Effector memory CD8-positive, alpha-beta T cell (primary cell): ENCODE data around the gene LYZL6.

Experiments
- ATAC-seq: fragments of 150-1000 bp; cut with Tn5 transposase; replicated peaks from 2 replicates; pipeline ENCODE4 v1.10.0; 2021; ENCODE audit warnings: mild to moderate bottlenecking, moderate library complexity
- DNase-seq, 3 experiments: peaks; one replicate each; pipeline ENCODE4 v3.0.0; 2021
- H3K27ac Mint-ChIP-seq, 2 donors: one replicate each; pipeline ENCODE4 v1.8.0; 2022; ENCODE audit warnings: mild to moderate bottlenecking in 2 of 2, mixed read lengths in 2 of 2, moderate library complexity in 2 of 2
- H3K27me3 Mint-ChIP-seq, 2 donors: one replicate each; pipeline ENCODE4 v1.8.0; 2022; ENCODE audit warnings: mixed read lengths in 2 of 2
- H3K36me3 Mint-ChIP-seq: one replicate; pipeline ENCODE4 v1.8.0; 2022; ENCODE audit warnings: mild to moderate bottlenecking, moderate library complexity, mixed read lengths; ENCODE audit not compliant: insufficient read depth
- H3K4me1 Mint-ChIP-seq, 2 donors: one replicate each; pipeline ENCODE4 v1.8.0; 2022; ENCODE audit warnings: low read depth in 2 of 2, mixed read lengths in 2 of 2
- H3K4me3 Mint-ChIP-seq, 2 donors: one replicate each; pipeline ENCODE4 v1.8.0; 2022; ENCODE audit warnings: mild to moderate bottlenecking in 2 of 2, mixed read lengths in 2 of 2, moderate library complexity in 2 of 2
- H3K9me3 Mint-ChIP-seq, 2 donors: one replicate each; pipeline ENCODE4 v1.8.0; 2022; ENCODE audit warnings: mixed read lengths in 2 of 2

LYZL6 gene

GRCh38 chr17:35932586-35932985 lies 10.9 kb downstream of the LYZL6 start:
- DNase-seq = no peak
- ATAC-seq = no peak
- H3K27ac Mint-ChIP-seq = no peak overlapping the region
- H3K9me3 Mint-ChIP-seq = no peaks in the 10 kb centered on the region
- no peak overlapping the region for H3K4me3 Mint-ChIP-seq
- H3K4me1 Mint-ChIP-seq = peaks cover 12 to 18% of the 10 kb centered on the region in 2 donors
- H3K27me3 Mint-ChIP-seq = no peaks in the 10 kb centered on the region
- peaks cover 7% of the 10 kb centered on the region for H3K36me3 Mint-ChIP-seq

DNA sequence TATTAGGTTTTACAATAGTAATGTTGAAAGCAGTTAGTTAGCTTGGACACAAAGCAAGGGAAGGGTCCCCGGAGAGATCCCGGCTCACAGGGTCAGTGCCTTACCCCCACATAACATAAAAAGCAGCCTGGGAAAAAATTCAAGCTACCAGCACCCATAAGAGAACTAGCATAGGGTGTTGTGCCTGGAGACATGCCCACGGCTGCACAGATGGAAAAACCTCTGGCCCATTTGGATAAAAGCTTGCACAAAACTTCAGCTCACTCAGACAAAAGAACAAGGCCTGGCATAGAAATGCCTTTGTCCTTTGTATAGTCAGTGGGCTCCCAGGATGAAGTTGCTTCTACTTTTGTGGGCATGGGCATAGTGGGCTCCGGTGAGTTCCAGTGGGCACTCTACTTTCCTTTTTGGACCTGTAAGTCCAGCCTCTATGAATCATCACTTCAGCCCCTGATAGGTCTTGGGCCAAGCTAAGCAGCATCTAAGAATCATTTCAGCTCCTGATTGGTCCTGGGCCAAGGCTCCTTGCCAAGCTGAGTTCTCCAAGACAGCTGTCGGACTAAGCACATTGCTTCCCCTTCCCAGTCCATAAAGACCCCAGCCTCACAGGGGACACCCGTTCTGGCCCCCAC lies 11.6 kb downstream of the LYZL6 start:
- ATAC-seq = no peak
- H3K27ac Mint-ChIP-seq = no peak overlapping the region
- peaks cover 7% of the 10 kb centered on the region for H3K36me3 Mint-ChIP-seq
- DNase-seq = no peak
- H3K4me3 Mint-ChIP-seq = no peak overlapping the region
- H3K27me3 Mint-ChIP-seq = no peaks in the 10 kb centered on the region
- no peaks in the 10 kb centered on the region for H3K9me3 Mint-ChIP-seq
- peaks cover 12 to 19% of the 10 kb centered on the region in 2 donors for H3K4me1 Mint-ChIP-seq

DNA sequence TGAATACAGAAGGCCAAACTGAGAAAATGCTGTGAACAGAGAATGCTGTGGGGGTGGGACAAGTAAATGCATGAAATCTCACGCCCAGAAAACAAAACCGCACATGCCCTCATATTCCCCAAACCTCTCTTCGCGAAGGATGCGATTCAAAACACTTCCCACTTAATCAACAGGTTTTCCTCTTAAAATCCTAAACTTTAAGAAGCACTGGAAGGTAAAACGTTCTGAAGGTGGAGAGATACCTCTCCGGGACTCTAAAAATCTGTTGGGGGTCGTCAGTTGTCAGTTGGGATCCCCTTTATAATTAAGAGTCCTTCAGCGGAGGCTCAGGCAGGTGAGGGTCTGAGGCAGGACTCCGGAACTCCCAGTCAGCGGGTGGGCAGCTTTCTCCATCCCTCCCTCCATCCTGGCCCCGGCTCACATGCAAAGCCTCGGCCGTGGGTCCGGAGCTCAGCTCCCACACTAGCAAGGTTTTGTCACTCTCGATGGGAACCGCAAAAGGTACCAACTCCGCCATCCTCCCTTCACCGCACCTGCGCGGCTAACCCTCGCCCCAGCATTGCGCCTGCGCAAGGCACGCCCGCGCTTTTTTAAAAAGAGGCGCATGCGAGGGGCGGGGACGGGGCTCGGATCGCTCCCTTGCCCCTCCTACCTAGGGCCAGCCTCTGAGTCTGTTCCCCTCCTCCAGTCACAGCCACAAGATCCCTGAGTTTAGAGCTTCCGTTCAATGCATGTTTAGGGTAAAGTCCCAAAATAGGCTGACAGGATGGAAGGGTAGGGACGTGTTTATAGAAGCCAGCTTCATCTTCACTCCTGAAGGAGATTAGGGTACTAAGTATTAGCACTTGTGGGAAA lies 13.1 kb downstream of the LYZL6 start, which contains the start of gene RDM1:
TSS of gene RDM1 (minus strand) at position 563 of the 855 bp plus-strand sequence. CDS start at position 517, 46 bp downstream.
- Mint-ChIP-seq H3K4me1 (peaks cover 12 to 19% of the 10 kb centered on the region in 2 donors), H3K4me3 (peak within 1 kb of the TSS; percentile 90 to 92), H3K9me3 (no peaks in the 10 kb centered on the region), H3K27me3 (no peaks in the 10 kb centered on the region), H3K36me3 (peaks cover 7% of the 10 kb centered on the region), H3K27ac (peak within 1 kb of the TSS; percentile 81 to 95)
- ATAC-seq (peak; percentile 95), DNase-seq (peak; percentile 77 to 81 (median 81))

GRCh38 chr17:35927714-35928113 lies 15.8 kb downstream of the LYZL6 start:
- Mint-ChIP-seq H3K9me3 (no peaks in the 10 kb centered on the region), H3K4me1 (peaks cover 12 to 25% of the 10 kb centered on the region in 2 donors), H3K27me3 (no peaks in the 10 kb centered on the region), H3K4me3 (no peak overlapping the region), H3K36me3 (peaks cover 10% of the 10 kb centered on the region), H3K27ac (no peak overlapping the region)
- DNase-seq (no peak), ATAC-seq (no peak)

GRCh38 chr17:35923609-35924114 lies 19.9 kb downstream of the LYZL6 start:
- Mint-ChIP-seq H3K27ac (no peak overlapping the region), H3K4me1 (peaks cover 9 to 17% of the 10 kb centered on the region in 2 donors)

GRCh38 chr17:35920229-35920628 lies 23.3 kb downstream of the LYZL6 start:
- DNase-seq = no peak

More at GRCh38 chr17:35923609-35924114, 19.9 kb downstream of the LYZL6 start:
- H3K36me3 Mint-ChIP-seq = peaks cover 3% of the 10 kb centered on the region
- H3K4me3 Mint-ChIP-seq = no peak overlapping the region
- H3K9me3 Mint-ChIP-seq = no peaks in the 10 kb centered on the region
- ATAC-seq (no peak), DNase-seq (no peak)
- no peaks in the 10 kb centered on the region for H3K27me3 Mint-ChIP-seq

DNA sequence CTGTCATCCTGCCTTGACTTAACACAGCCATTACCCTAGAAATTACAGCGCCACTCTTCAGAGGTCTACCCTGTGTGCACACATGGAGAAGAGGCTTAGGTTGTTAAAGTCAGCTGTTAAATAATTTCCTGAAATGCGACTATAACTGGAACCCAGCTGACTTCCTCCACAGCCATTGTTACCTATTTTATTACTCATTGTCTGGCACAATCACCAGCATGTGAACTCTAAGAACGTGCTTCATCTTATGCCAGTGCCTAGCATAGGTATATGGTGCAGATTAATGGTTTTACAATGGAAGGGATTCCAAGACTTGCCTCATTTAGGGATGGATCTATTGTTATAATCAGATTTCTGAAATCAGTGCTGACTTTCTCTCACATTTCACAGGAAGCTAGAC lies 24.8 kb downstream of the LYZL6 start:
- H3K4me1 Mint-ChIP-seq = peaks cover 30 to 42% of the 10 kb centered on the region in 2 donors
- no peak overlapping the region for H3K27ac Mint-ChIP-seq
- H3K36me3 Mint-ChIP-seq = peaks cover 3% of the 10 kb centered on the region
- no peaks in the 10 kb centered on the region for H3K27me3 Mint-ChIP-seq
- H3K4me3 Mint-ChIP-seq = no peak overlapping the region
- DNase-seq (no peak), ATAC-seq (no peak)
- no peaks in the 10 kb centered on the region for H3K9me3 Mint-ChIP-seq

More at GRCh38 chr17:35920229-35920628, 23.3 kb downstream of the LYZL6 start:
- ATAC-seq = no peak
- H3K27me3 Mint-ChIP-seq = no peaks in the 10 kb centered on the region
- peaks cover 15 to 33% of the 10 kb centered on the region in 2 donors for H3K4me1 Mint-ChIP-seq
- H3K4me3 Mint-ChIP-seq = no peak overlapping the region
- no peaks in the 10 kb centered on the region for H3K9me3 Mint-ChIP-seq
- peaks cover 3% of the 10 kb centered on the region for H3K36me3 Mint-ChIP-seq
- H3K27ac Mint-ChIP-seq = peak overlapping the region in 1 of 2 donors; percentile 82

DNA sequence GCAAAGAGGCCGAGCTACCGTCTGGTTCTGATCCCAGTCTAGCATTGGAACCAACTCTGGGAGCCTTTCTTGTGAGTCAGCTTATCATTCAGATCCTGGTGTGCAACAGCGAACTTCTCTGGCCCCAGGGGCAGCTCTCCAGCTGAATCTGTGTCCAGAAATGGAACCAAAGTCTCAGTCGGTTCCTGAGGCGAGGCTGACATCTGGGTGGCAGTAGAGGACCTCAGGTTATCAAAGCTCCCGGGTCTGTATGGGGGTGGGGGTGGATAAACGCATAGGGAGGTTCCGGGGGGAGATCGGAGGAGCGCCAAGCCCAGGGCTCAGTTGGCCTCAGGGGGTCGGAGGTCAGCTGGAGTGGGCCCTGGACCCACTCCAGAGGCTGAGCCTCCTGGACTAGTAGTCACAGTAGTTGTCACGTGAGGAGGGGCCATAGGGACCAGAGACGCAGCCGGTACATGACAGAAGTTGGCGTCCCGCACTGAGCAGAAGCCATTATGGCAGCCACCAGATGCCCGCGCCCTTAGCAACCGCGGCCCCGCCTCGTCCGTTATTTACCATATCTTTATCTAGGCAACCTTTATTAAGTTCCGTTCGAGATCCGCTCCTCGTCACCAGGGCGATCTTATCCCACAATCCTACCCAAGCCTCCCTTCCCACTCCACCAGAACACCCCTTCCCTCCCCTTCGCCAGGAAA lies 25.8 kb downstream of the LYZL6 start:
- peaks cover 39 to 52% of the 10 kb centered on the region in 2 donors for H3K4me1 Mint-ChIP-seq
- H3K9me3 Mint-ChIP-seq = no peaks in the 10 kb centered on the region
- ATAC-seq = no peak
- no peaks in the 10 kb centered on the region for H3K27me3 Mint-ChIP-seq
- H3K27ac Mint-ChIP-seq = no peak overlapping the region
- H3K4me3 Mint-ChIP-seq = no peak overlapping the region
- DNase-seq = no peak
- H3K36me3 Mint-ChIP-seq = no peaks in the 10 kb centered on the region

DNA sequence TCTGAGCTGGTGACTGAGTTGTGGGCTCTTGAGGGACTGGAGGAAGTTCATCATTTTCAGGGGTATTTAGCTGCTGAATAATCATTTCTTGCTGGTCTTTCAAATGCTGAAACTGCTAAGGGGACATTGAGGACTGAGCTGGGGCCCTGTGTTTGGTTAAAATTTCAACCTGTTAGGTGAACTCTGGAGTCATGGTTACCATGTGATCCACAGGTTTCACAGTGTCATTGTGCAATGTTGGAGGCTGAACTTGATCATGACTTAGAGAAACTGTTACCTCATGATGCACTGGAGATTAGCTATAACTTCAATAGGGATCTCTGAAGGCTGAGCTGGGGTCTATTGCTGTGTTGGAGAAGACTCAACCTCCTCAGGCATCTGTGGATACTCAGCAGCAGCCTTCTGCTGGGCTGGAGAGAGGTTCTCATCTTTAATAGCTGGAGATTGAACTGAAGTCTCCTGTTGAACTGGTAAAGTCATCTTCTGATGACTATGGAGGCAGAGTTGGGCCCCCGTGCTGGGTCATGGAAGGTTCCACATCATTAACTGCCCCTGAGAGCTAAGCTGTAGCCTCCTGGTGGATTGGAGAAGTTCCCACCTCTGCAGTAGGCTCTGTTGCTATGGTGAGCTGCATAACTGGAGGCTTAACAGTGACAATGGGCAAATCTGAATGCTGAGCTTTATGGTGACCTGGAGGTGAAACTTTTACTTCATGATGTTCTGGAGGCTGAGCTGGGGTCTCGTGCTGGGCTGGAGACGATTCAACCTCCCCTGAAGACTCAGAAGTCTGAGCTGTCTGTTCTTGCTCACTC lies 28.2 kb downstream of the LYZL6 start:
- no peak for DNase-seq
- no peaks in the 10 kb centered on the region for H3K27me3 Mint-ChIP-seq
- no peak overlapping the region for H3K4me3 Mint-ChIP-seq
- peak overlapping the region; percentile 46 to 65 for H3K27ac Mint-ChIP-seq
- no peaks in the 10 kb centered on the region for H3K9me3 Mint-ChIP-seq
- H3K36me3 Mint-ChIP-seq = no peaks in the 10 kb centered on the region
- ATAC-seq = no peak
- peaks cover 38 to 64% of the 10 kb centered on the region in 2 donors for H3K4me1 Mint-ChIP-seq

- Mint-ChIP-seq H3K27me3 (no peaks in the 10 kb centered on the region), H3K36me3 (no peaks in the 10 kb centered on the region), H3K27ac (peak overlapping the region; percentile 46 to 65), H3K4me1 (peaks cover 42 to 74% of the 10 kb centered on the region in 2 donors), H3K4me3 (peak overlapping the region in 1 of 2 donors; percentile 8), H3K9me3 (no peaks in the 10 kb centered on the region)
- no peak for DNase-seq
- no peak for ATAC-seq
Measured at GRCh38 chr17:35914354-35914753, 29.2 kb downstream of the LYZL6 start.

DNA sequence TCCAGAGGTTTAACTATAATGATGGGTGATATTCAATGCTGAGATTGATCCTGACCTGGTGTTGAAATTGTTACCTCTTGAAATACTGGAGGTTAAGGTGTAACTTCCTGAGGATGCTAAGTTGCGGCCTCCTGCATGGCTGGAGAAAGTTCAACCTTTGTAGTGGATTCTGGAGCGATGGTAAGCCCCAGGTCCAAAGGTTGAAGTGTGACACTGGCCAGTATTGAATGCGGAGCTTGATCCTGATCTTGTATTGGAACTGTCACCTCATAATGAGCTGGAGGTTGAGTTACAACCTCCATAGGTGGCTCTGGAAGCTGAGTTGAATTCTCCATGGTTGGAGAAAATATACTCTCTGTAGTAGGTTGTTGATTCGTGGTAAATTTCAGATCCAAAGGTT lies 29.9 kb downstream of the LYZL6 start:
- peak overlapping the region in 1 of 2 donors; percentile 5 for H3K4me3 Mint-ChIP-seq
- no peaks in the 10 kb centered on the region for H3K27me3 Mint-ChIP-seq

DNA sequence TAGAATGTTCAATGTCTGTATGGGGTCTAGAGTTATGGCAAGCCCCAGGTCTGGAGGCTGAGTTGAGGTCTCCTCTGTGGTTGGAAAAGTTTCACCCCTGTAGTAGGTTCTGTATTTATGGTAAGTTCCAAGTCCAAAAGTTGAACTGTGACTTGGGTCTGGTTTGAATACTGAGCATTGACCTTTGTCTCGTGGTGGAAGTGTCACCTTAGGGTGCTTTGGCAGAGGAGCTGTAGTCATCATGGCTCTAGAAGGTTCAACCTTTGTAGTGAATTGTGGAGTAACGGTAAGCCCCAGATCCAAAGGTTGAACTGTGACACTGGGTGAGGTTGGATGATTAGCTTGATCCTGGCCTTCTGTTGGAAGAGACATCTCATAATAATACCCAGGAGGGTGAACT lies 30.6 kb downstream of the LYZL6 start:
- no peak for DNase-seq
- Mint-ChIP-seq H3K9me3 (no peaks in the 10 kb centered on the region), H3K27me3 (no peaks in the 10 kb centered on the region), H3K36me3 (no peaks in the 10 kb centered on the region), H3K4me3 (peak overlapping the region in 1 of 2 donors; percentile 5), H3K4me1 (peaks cover 43 to 69% of the 10 kb centered on the region in 2 donors), H3K27ac (no peak overlapping the region)
- ATAC-seq = no peak

More for the DNA sequence above, 29.9 kb downstream of the LYZL6 start:
- H3K36me3 Mint-ChIP-seq = no peaks in the 10 kb centered on the region
- peak overlapping the region in 1 of 2 donors; percentile 46 for H3K27ac Mint-ChIP-seq
- peak; percentile 46 for ATAC-seq
- H3K9me3 Mint-ChIP-seq = no peaks in the 10 kb centered on the region
- H3K4me1 Mint-ChIP-seq = peaks cover 45 to 73% of the 10 kb centered on the region in 2 donors
- no peak for DNase-seq
